Endodermal cell (in vitro differentiated cells): ENCODE results near the gene TKT. TPM values are rescaled to one million over a fixed set of nuclear protein-coding genes. Genes with fewer than 3 reads are reported as not detected.

Experiments used
- DNase-seq: peaks from one replicate; pipeline ENCODE4 v3.0.0-alpha.2; 2017
- H3K27ac ChIP-seq: 2 replicates; pipeline ENCODE4 v1.5.1; 2013; ENCODE audit warnings: mild to moderate bottlenecking, low read depth, low read length, moderate library complexity
- H3K27me3 ChIP-seq: 2 replicates; pipeline ENCODE4 v1.6.1; 2013; ENCODE audit warnings: mild to moderate bottlenecking, low read length, moderate library complexity; ENCODE audit not compliant: insufficient read depth, control insufficient read depth, poor library complexity, severe bottlenecking
- H3K36me3 ChIP-seq: 2 replicates; pipeline ENCODE4 v1.7.0; 2013; ENCODE audit warnings: mild to moderate bottlenecking, low read length, moderate library complexity; ENCODE audit not compliant: control insufficient read depth, insufficient read depth
- H3K4me1 ChIP-seq: one replicate; pipeline ENCODE4 v1.7.0; 2013; ENCODE audit warnings: low read length; ENCODE audit not compliant: control insufficient read depth, insufficient read depth
- H3K4me3 ChIP-seq: 2 replicates; pipeline ENCODE4 v1.5.1; 2013; ENCODE audit warnings: mild to moderate bottlenecking, low read length, moderate library complexity
- H3K9ac ChIP-seq: 2 replicates; pipeline ENCODE4 v1.6.1; 2013; ENCODE audit warnings: mild to moderate bottlenecking, low read length, moderate library complexity; ENCODE audit not compliant: poor library complexity, severe bottlenecking; ENCODE audit errors: extremely low read depth
- H3K9me3 ChIP-seq: 2 replicates; pipeline ENCODE4 v1.6.1; 2013; ENCODE audit warnings: mild to moderate bottlenecking, low read length, moderate library complexity; ENCODE audit not compliant: control insufficient read depth
- H3K27ac Mint-ChIP-seq: 2 replicates; pipeline ENCODE4 v1.8.0; 2020; ENCODE audit warnings: mixed read lengths
- H3K27me3 Mint-ChIP-seq: 2 replicates; pipeline ENCODE4 v1.8.0; 2021; ENCODE audit warnings: mild to moderate bottlenecking, mixed read lengths; ENCODE audit not compliant: insufficient read depth
- H3K36me3 Mint-ChIP-seq: 2 replicates; pipeline ENCODE4 v1.8.0; 2020; ENCODE audit warnings: low read depth, mixed read lengths
- H3K4me1 Mint-ChIP-seq: 2 replicates; pipeline ENCODE4 v1.8.0; 2020; ENCODE audit warnings: mixed read lengths
- H3K4me3 Mint-ChIP-seq: 2 replicates; pipeline ENCODE4 v1.8.0; 2020; ENCODE audit warnings: mild to moderate bottlenecking, moderate library complexity, mixed read lengths
- H3K9me3 Mint-ChIP-seq: 2 replicates; pipeline ENCODE4 v1.8.0; 2020; ENCODE audit warnings: mild to moderate bottlenecking, mixed read lengths
- CTCF ChIP-seq: fragments of 200-600 bp; sonication (generic); conservative IDR thresholded peaks from 2 replicates; pipeline ENCODE4 v1.5.0; 2021; ENCODE audit warnings: antibody characterized with exemption, mild to moderate bottlenecking
- WGBS, 2 experiments: methylation state at CpG; one replicate each; pipeline versions ENCODE4 v1.1.5 to v1.1.7; 2013; ENCODE audit warnings: missing lambda C conversion rate in 2 of 2, mixed read lengths in 1 of 2; ENCODE audit not compliant: insufficient coverage in 1 of 2, insufficient read length in 1 of 2; 5-methylcytosine and 5-hydroxymethylcytosine counted together
- total RNA-seq, 2 donors: library from RNA; stranded (reverse); fragmentation: NEBNext Ultra II Directional in 1 of 2; extraction: Animal tissue kit (Norgen Biotek cat#: 25700) in 1 of 2; gene quantifications; 2 replicates in 1 of 2; 3 replicates in 1 of 2; pipeline ENCODE4 v1.2.1, GENCODE V29; 2021

Gene TKT
- total RNA-seq, 2 donors from 2014 or later, result 373 to 472 TPM

- Mint-ChIP-seq H3K36me3 (peaks cover 34% of the 10 kb centered on the region), H3K4me1 (peaks cover 34% of the 10 kb centered on the region), H3K9me3 (no peaks in the 10 kb centered on the region), H3K27me3 (no peaks in the 10 kb centered on the region), H3K27ac (peak overlapping the region; percentile 81), H3K4me3 (peak overlapping the region; percentile 24)
- peak overlapping the region; percentile 59 for H3K27ac ChIP-seq
- H3K9ac ChIP-seq, result no peak overlapping the region
- no peaks in the 10 kb centered on the region for H3K9me3 ChIP-seq
- no peak overlapping the region for H3K4me3 ChIP-seq
- TF ChIP-seq CTCF, result no peak
- WGBS, 2 experiments, result 61% methylated on average over 4 of the region's 4 CpGs; no CpG with 5 or more reads in 1 of the 2 experiments
- DNase-seq, result peak; percentile 87
- H3K4me1 ChIP-seq, result no peaks in the 10 kb centered on the region
- no peaks in the 10 kb centered on the region for H3K27me3 ChIP-seq
- H3K36me3 ChIP-seq, result peaks cover 75% of the 10 kb centered on the region
These were observed 31.4 kb upstream of the TKT start for GRCh38 chr3:53287131-53287629.

DNA sequence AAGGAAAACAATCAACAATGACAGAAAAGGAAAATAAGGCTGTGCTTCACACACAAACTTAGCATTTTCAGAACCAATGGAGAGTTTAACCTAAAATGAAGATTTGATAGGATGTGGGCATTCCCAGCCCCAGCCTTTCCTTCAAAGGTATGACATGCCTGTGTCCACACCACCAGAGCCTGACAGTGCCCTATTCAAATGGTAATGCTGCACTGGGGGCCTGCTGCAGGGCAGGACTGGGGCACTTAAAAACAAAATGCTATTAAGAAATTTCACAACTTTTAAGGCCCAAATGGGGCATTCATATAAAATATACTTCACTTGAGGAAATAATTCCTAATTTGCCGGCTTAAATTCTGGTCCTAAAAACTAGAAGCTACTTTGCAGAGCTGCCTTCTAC, 30.9 kb upstream of the TKT start:
- H3K27me3 Mint-ChIP-seq, result no peaks in the 10 kb centered on the region
- peak; percentile 82 for DNase-seq
- no peak overlapping the region for H3K4me3 ChIP-seq
- no peaks in the 10 kb centered on the region for H3K9me3 ChIP-seq
- 24% methylated on average over 1 of the region's 1 CpG; no CpG with 5 or more reads in 1 of the 2 experiments for WGBS, 2 experiments
- no peak overlapping the region for H3K9ac ChIP-seq
- H3K27ac Mint-ChIP-seq, result peak overlapping the region; percentile 81
- H3K36me3 ChIP-seq, result peaks cover 71% of the 10 kb centered on the region
- peak overlapping the region; percentile 59 for H3K27ac ChIP-seq
- peak overlapping the region; percentile 24 for H3K4me3 Mint-ChIP-seq
- no peaks in the 10 kb centered on the region for H3K9me3 Mint-ChIP-seq
- H3K4me1 Mint-ChIP-seq, result peaks cover 34% of the 10 kb centered on the region
- H3K4me1 ChIP-seq, result no peaks in the 10 kb centered on the region
- H3K36me3 Mint-ChIP-seq, result peaks cover 29% of the 10 kb centered on the region
- no peaks in the 10 kb centered on the region for H3K27me3 ChIP-seq
- TF ChIP-seq CTCF, result no peak

DNA sequence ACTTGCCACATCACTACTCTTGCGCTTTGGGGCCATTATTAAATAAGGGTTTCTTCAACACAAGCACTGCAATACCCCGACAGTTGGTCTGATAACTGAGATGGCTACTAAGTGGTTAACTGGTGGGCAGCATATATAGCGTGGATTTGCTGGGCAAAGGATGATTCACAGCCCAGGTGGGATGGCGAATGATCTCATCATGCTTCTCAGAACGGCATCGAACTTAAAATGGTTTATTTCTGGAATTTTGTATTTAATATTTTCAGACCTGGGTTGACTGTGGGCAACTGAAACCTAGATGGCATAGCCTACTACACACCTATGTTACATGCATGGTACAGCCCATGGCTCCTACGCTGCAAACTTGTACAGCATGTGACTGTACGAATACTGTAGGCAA, 26.8 kb upstream of the TKT start:
- WGBS, 2 experiments, result 92 to 95% methylated on average over 8 of the region's 8 CpGs
- Histone ChIP-seq H3K27me3 (no peaks in the 10 kb centered on the region), H3K9me3 (no peaks in the 10 kb centered on the region), H3K4me3 (no peak overlapping the region), H3K4me1 (no peaks in the 10 kb centered on the region), H3K36me3 (peaks cover 43% of the 10 kb centered on the region), H3K9ac (no peak overlapping the region), H3K27ac (no peak overlapping the region)
- Mint-ChIP-seq H3K4me1 (peaks cover 27% of the 10 kb centered on the region), H3K27ac (no peak overlapping the region), H3K9me3 (no peaks in the 10 kb centered on the region), H3K4me3 (no peak overlapping the region), H3K36me3 (peaks cover 29% of the 10 kb centered on the region), H3K27me3 (no peaks in the 10 kb centered on the region)
- no peak for DNase-seq
- TF ChIP-seq CTCF, result no peak
